ENCODE data around the gene LHX2. TPM values are rescaled to one million over a fixed set of nuclear protein-coding genes. Genes with fewer than 3 reads are reported as not detected.

Gene LHX2
- total RNA-seq, 3 donors from 2014 or later (not counting 1 experiment from before 2014, with no cell fraction given), result not detected

GRCh38 chr9:124000784-124001457, 10.6 kb upstream of the LHX2 start:
- Mint-ChIP-seq H3K4me3 (peak overlapping the region; percentile 87), H3K27me3 (ENCODE audit: low read depth in 2 of 2) (peaks cover 85 to 93% of the 10 kb centered on the region in 2 donors), H3K27ac (no peak overlapping the region), H3K9me3 (no peaks in the 10 kb centered on the region), H3K4me1 (peaks cover 33 to 35% of the 10 kb centered on the region in 2 donors), H3K36me3 (peaks cover 5% of the 10 kb centered on the region)
- DNase-seq, result no peak
- Histone ChIP-seq H3K9me3 (ENCODE audit: control insufficient read depth, insufficient read depth, low read length) (no peaks in the 10 kb centered on the region), H3K27me3 (ENCODE audit: control insufficient read depth, insufficient read depth, low read length) (peaks cover 65% of the 10 kb centered on the region), H3K27ac (ENCODE audit: low read length) (no peak overlapping the region), H3K4me3 (ENCODE audit: low read length) (no peak overlapping the region), H3K36me3 (ENCODE audit: control insufficient read depth, insufficient read depth, low read length) (no peaks in the 10 kb centered on the region), H3K4me1 (ENCODE audit: control insufficient read depth, insufficient read depth, low read length) (peaks cover 30% of the 10 kb centered on the region)
- TF ChIP-seq CTCF (IDR thresholded peaks at IDR 0.05), result no peak
- no peak for ATAC-seq
- WGBS (ENCODE audit: insufficient coverage), result 8% methylated on average over 14 of the region's 15 CpGs
- intact Hi-C loops (cut with micrococcal nuclease), result no loop called here

DNA sequence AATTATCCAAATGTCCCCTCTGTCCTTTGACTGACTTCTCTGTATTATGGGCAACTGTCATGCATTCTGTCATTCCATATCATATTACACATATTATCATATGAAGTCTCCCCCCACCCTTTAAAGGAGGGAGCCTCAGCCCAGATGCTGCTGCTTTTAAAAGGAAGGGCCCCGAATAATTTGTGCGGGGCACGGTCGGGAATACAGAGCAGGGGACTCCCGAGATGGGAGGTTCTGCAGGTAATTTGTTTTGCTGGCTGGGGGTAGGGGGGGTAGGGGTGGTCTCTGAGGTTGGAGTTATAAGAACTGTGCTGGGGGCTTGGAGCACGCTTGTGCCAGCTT, 10.1 kb upstream of the LHX2 start:
- WGBS (ENCODE audit: insufficient coverage), result 9% methylated on average over 6 of the region's 6 CpGs
- Histone ChIP-seq H3K36me3 (ENCODE audit: control insufficient read depth, insufficient read depth, low read length) (no peaks in the 10 kb centered on the region), H3K9me3 (ENCODE audit: control insufficient read depth, insufficient read depth, low read length) (no peaks in the 10 kb centered on the region), H3K4me3 (ENCODE audit: low read length) (no peak overlapping the region), H3K27ac (ENCODE audit: low read length) (no peak overlapping the region), H3K4me1 (ENCODE audit: control insufficient read depth, insufficient read depth, low read length) (peaks cover 29% of the 10 kb centered on the region), H3K27me3 (ENCODE audit: control insufficient read depth, insufficient read depth, low read length) (peaks cover 70% of the 10 kb centered on the region)
- TF ChIP-seq CTCF (IDR thresholded peaks at IDR 0.05), result no peak
- H3K27me3 Mint-ChIP-seq (ENCODE audit: low read depth in 2 of 2), result peaks cover 86 to 93% of the 10 kb centered on the region in 2 donors
- H3K9me3 Mint-ChIP-seq, result no peaks in the 10 kb centered on the region
- no peak for ATAC-seq
- no peak overlapping the region for H3K27ac Mint-ChIP-seq
- no peak for DNase-seq
- peaks cover 5% of the 10 kb centered on the region for H3K36me3 Mint-ChIP-seq
- H3K4me3 Mint-ChIP-seq, result peak overlapping the region; percentile 87
- peaks cover 33 to 35% of the 10 kb centered on the region in 2 donors for H3K4me1 Mint-ChIP-seq
- intact Hi-C loops (cut with micrococcal nuclease), result no loop called here

DNA sequence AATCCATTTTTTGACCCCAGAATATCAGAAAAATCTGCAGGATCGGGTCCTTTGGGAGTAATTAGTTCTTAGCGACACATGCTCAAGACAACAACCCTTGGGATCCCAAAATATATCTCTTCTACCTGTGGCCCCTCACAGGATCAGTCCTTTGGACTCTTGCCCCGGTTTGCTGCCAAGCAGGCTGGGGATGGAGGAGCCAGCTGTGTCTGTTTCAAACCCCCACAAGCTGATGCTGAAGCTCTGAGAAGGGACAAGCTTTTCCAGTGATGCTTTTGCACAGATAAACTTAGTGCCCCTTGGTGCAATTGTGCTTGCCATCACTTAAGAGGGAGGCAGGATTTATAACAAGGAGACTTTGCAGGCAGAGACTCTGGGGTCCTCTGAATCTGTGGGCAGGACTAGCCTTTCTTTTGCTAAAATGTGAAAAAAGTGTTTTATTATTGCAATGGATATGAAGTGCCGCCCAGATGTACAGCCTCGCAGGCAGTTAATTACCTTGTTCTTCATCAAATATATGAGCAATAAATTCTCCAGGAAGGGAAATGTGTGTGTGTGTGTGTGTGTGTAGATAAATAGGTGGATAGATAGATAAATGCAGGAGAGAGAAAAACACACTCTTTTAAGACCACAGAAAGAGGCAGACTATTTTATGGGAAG, 9.6 kb upstream of the LHX2 start:
- no peak for DNase-seq
- H3K27ac ChIP-seq (ENCODE audit: low read length), result no peak overlapping the region
- ATAC-seq, result no peak
- no peak for TF ChIP-seq CTCF (IDR thresholded peaks at IDR 0.05)
- Mint-ChIP-seq H3K9me3 (no peaks in the 10 kb centered on the region), H3K27me3 (ENCODE audit: low read depth in 2 of 2) (peaks cover 87 to 93% of the 10 kb centered on the region in 2 donors), H3K27ac (no peak overlapping the region), H3K36me3 (peaks cover 5% of the 10 kb centered on the region), H3K4me3 (no peak overlapping the region), H3K4me1 (peaks cover 30 to 32% of the 10 kb centered on the region in 2 donors)
- H3K36me3 ChIP-seq (ENCODE audit: control insufficient read depth, insufficient read depth, low read length), result no peaks in the 10 kb centered on the region
- 2% methylated on average over 3 of the region's 5 CpGs for WGBS (ENCODE audit: insufficient coverage)
- H3K4me1 ChIP-seq (ENCODE audit: control insufficient read depth, insufficient read depth, low read length), result peaks cover 23% of the 10 kb centered on the region
- H3K9me3 ChIP-seq (ENCODE audit: control insufficient read depth, insufficient read depth, low read length), result no peaks in the 10 kb centered on the region
- peaks cover 69% of the 10 kb centered on the region for H3K27me3 ChIP-seq (ENCODE audit: control insufficient read depth, insufficient read depth, low read length)
- intact Hi-C loops (cut with micrococcal nuclease), result no loop called here
- no peak overlapping the region for H3K4me3 ChIP-seq (ENCODE audit: low read length)
